Stimulated activated CD4-positive, alpha-beta T cell treated with anti-CD3 and anti-CD28 coated beads, Interleukin-4, amount 100 ng/mL, for 4 hours (primary cell): ENCODE results near the gene COMMD9.
"Not testable (repeated sequence)": the region's sequence is repeated elsewhere in the genome, so short reads cannot be mapped to it uniquely, and the experiment has no call there.

ENCODE experiments used
- DNase-seq, 2 experiments: peaks; one replicate each; pipeline ENCODE4 v3.0.0-alpha.2; 2020

Gene COMMD9

DNA sequence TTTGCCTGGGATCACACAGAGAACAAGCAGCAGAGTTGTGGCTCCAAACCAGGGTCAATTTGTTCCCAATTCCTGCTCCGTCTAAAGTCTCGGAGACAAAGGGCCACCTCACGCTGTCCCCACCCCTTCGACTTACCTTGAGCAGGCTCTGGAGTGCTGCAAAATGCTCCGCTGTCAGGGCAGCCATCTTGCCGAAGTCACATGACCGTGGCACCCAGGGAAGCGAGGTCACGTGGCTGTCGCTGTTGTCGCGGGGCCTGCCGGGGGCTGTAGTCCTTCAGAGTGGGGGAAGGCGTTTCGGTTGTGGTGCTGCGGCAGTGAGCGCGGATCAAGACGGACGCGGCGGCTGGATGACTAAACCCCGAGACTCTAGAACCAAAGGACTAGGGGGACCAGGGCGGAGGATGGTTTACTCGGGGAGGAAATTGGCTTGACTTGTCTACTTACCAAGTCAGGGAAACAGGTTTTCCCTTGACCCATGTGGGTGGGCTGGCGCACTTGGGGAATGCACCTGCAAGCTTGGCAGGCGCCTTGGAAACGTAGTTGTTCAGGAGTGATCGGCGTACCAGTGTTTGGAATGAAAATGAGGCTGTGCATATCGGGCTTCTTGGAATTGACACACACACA lies at the start of gene COMMD9:
TSS of gene COMMD9 (minus strand) at position 199 of the 627 bp plus-strand sequence. CDS start at position 187, 12 bp downstream.
- peak; percentile 88 to 94 for DNase-seq

DNA sequence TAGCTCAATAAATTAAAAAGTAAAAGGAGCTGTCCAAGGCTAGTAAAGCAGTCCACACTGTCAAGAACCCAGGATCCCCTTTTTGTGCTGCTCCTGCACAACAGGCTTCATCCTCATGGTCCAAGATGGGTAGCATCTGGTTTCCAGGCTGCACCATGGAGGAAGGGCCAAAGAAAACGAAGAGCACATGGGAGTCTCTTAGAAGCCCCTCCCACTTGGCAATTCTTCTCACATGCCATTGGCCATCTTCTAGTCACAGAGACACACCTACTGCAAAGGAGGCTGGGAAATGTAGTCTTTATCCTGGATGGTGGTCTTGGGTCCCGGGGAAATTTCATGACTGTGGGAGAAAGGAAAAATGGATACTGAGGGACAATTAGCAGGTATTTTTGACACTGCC lies 44.7 kb upstream of the COMMD9 start:
- DNase-seq: no peak

DNA sequence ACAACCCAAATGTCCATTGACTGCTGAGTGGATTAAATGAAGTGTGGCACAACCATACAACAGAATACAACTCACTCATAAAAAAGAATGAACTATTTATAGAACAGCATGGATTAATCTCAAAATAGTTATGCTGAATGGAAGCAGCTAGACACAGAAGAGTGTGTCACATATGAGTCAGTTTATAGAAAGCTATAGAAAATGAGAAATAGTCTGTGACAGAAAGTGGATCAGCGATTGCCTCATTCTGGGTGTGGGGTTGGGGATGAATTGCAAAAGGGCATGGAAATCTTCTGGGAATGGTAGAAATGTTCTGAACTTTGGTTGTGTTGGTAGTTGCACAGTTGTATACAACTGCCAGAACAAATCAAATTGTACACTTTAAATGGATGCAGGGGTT lies 44.2 kb upstream of the COMMD9 start:
- no peak for DNase-seq

DNA sequence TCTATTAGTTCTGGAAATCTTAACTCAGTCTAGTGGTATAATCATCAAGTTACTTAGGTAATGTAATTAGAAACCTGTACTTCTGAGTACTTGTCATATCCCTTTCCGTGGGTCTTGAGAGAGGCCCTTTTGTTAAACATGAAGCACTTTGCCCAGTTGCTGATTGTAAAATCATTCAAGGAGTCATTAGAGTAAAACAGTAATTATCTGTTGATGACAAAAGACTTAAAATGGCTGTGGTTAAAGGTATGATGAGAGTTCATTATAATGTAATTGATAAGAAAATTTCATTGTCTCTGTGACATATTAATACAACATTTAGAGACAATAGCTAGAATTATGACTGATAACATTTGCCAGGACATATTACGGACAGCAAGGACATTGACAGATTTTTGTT lies 41.2 kb upstream of the COMMD9 start:
- no peak for DNase-seq

DNA sequence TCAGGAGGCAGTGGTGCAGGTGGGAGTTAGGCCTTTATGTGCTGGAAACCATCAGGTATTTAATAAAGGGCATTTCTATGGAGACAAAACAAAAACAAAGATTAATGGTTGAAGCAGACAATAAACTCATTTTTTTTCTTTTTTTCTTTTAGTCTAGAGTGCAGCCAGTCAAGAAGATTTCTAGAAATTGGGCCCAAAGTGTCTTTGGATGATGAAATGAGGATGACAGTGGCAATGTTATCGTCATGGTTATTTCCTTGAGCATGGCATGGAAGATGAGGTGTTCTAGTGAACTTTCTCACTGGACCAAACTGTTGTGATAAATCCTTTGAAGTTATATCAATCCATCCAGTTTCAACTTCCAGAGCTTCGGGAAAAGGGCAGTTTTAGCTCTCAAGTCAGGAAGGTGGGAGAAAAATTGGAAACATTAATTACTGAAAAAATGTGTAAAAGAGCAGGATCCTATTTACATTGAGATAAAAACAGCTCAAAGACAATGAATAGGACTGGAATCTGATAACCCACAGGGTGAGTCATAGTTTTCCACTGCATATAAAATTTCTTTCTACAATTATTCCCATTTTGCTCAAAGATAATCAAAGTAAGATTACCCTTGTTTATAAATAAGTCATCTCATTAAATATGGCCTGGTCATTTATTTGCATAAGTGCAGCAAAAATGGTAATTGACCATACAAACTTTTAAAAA lies 39.9 kb upstream of the COMMD9 start:
- DNase-seq: no peak

DNA sequence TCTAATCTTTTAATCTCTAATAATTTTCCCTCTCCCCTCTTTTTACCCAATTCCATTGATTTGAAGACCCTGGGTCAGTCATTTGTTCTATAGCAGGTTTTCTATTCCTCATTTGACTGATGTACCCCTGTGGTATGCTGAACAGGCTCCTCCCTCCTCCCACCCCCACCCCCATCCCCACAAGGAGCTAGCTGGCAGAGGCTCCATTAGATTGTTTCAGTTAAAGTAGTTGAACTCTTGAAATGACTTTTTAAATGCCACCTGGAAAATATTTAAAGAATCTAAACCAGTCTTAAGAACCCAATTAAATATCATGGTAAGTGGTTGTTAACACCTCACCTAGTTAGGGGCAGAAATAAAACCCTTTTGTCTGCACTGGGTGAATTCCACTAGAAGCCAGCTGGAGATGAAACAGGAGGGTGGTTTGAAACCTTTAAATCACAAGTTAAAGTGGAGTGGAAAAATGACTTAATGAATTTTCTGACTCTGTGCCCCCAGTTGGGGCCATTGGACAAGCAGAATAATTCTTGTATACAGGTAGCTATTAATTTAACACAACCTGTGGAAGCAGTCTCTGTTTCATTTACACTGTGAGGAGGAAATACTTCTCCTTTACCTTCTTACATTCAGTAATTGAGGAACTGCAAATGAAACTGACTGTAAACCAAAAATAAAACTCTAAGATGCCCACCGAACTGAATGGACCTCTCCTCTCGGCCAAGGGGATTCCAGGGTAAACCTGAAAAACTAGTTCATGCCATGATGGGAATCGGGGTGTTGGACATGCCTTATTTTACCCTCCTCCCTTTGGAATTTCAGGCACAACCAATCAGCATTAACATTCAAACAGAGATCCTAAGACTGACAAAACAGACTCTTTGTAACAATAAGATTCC lies 37.5 kb upstream of the COMMD9 start:
- no peak for DNase-seq

DNA sequence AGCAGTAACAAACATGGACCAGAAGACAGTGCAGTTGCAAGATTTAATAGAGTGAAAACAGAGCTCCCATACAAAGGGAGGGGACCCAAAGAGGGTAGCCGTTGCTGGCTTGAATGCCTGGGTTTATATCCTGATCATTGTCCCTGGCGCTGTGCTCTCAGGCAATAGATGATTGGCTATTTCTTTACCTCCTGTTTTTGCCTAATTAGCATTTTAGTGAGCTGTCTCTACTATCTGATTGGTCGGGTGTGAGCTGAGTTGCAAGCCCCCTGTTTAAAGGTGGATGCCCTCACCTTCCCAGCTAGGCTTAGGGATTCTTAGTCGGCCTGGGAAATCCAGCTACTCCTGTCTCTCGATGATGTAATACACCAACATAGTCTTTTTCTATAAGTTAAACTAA lies 36.2 kb upstream of the COMMD9 start:
- not testable (repeated sequence) for DNase-seq

DNA sequence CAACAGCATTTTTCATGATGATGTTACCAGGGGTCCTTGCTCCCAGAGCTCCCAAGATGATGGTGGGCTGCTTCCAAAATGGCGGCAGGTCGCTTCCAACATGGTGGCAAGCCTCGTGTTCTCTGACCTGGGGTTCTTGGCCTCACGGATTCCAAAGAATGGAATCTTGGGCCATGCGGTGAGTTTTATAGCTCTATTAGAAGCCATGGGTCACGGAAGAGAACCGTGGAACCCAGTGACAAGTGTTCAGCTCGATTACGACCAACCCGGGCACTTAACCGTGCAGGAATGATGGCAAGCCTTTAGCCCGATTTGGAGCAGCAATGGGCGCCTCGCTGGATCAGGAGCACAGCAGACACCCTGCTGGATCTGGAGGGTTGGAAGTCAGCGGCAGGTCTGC lies 35.7 kb upstream of the COMMD9 start:
- not testable (repeated sequence) for DNase-seq

DNA sequence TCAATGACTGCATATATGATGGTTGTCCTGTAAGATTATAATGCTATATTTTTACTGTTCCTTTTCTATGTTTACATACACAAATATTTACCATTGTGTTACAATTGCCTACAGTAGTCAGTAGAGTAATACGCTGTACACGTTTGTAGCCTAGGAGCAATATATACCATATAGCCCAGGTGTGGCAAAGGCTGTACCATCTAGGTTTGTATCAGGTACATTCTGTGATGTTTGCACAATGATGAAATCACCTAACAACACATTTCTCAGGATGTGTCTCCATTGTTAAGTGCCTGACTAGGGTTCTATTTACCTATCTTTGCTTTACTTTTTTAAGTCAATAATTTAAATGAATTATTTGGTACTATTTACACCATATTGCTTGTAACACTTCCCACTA lies 28.8 kb upstream of the COMMD9 start:
- DNase-seq: no peak

DNA sequence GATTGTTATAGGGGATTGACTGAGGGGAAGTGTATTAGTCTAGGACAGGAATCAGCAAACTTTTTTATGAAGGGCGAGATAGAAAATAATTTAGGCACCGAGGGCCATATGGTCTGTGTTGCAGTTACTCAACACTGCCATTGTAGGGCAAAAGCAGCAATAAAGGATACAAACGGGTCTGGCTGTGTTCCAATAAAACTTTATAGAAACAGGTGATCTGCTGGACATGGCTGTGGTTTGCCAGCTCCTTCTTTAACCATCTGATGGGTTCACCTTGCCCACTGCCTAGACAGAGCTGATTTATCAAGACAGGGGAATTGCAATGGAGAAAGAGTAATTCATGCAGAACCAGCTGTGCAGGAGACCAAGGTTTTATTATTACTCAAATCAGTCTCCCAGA lies 26.8 kb upstream of the COMMD9 start:
- DNase-seq: no peak

DNA sequence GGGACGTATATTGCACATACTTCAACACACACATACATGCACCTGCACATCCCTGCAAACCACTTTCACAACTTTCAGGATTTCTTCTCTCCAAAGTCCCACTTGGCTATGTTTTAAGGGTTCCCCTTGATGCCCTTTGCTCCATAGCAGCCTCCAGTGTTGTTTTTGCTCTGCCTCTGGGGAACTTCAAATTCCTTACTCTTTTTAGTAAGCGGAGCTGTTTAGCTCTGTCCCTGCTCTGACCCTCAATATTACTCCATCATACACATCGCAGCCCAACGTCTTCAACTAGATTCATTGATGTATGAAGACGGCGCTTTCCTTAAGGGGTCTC lies 25.2 kb upstream of the COMMD9 start:
- DNase-seq: no peak

DNA sequence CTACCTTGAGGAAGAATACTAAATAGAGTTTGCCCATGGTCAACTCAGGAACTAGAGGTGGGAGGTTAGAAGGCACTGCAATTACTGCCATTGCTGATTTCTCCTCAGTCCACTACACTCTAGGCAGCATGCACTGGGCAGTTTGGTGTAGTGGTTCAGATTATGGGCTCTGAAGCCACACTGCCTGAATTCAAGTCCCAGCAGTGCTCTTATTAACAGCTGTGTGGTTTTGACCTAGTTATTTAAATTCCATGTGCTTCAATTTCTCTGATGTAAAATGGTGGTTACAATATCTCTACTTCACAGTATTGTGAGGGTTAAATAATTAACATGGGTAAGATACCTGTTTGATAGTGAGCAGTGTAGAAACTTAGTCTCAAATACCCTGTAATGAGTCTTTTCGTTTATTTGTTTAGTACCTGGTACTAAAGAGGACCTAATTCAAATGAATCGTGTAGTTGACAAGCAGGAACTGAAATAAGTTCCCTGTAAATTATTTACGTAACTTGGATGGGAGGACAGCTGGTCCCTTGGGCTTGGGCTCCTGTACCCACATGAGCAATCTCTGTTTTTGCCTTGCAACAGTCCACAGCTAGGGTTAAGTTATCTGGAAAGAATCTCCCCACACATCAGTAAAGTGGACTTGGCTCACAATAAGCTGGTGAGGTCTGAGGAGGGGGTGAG lies 24.7 kb upstream of the COMMD9 start:
- no peak for DNase-seq

DNA sequence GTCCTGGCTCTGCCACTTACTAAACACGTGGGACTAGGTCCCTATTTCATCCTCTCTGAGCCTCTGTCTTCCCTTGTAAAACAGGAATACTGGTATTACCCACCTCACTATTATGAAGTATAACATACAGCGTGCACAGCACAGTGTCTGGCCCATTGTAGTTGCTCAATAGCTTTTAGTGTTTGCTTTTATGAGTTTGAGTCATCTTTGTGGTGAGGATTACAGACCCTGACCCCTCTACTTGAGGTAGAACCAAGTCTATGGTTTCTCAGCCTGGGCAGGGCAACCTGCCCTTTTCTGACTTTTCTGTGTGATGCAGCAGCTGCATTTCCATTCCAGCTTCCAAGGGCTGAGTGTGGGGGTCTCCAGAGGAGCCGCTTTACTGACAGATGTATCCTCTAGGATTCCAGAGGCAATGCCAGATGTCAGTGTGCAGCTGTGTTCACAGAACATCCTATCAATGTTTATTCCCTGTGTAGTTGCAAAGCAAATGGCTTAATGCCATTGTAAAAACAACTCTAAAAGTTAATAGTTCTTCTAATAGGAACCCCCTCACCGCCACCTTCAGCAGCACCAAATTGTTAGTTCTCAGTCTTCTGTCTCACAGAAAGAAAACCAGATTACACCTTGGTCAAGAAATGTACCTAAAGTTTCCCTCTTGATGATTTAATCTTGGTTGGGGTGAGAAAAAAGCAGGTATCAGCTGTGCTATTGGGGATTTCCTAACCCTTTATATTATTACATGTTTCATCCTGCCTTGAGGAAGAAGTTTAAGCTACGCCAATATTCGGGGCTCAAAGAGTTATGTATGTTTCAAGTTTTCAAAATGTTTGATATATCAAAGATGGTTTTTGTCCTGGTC lies 23.6 kb upstream of the COMMD9 start:
- no peak for DNase-seq

DNA sequence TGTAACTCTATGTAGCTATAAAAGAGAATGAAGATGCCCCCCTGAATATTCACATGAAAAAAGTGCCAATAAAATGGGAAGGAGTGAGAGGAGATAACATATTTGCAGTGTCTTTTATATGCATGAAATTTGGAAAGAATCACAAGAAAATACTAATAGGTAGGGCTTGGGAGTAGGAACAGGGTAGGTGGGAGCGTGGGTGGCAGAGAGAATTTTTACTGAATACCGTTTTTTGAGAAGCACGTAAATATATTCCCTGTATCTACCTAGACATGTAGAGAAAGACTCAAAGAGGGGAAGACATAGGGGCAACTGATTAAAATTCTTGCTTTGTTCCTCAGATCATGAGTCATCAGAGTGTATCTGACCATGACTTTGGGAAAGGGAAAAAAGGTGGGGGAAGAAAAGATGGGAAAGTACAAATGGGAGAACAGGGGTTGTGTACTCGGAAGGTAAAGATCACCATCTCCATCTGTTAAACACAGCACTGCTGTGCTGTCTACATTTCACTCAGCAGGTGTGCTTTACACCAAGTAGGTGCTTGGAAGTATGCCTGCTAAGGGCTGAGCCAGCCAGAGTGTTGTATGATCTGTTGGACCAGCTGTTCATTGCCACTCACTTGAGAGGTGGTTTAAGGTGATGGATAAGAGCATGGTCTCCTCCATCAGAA lies 22.8 kb upstream of the COMMD9 start:
- no peak for DNase-seq

DNA sequence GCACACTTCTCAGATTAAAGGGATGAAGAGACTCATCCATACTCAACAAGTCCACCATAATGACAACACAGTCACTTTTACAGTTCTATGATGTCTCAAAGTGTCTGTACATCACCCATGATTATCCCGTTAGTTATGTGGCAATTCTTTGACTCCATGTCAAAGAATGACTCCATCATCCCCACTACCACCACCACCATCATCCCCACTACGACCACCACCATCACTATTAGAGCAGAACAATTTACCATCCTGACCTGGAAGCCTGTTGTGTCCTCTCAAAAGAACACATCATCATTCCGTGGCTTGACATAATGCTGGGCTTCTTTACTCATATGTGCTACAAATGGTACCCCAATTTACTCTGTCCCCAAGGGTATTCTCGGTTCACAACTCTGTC lies 20.6 kb upstream of the COMMD9 start:
- no peak for DNase-seq

DNA sequence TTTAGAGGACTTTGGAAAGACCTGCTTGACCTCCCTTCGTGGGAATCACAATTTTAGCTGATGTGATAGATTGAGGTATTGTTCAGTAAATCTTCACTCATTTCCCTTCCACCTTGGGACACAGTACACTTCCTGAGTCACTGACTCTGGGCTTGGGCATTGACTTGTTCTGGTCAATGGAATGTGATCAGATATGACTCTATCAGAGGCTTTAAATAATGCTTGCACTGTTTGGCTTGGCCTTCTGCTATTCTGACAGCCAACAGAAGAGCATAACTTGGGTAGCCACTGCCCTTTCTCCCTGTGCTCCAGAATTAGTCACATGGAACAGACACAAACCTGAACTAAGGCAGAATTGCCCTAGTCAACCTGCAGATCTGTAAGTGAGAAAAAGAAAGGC lies 19.4 kb upstream of the COMMD9 start:
- DNase-seq: no peak

DNA sequence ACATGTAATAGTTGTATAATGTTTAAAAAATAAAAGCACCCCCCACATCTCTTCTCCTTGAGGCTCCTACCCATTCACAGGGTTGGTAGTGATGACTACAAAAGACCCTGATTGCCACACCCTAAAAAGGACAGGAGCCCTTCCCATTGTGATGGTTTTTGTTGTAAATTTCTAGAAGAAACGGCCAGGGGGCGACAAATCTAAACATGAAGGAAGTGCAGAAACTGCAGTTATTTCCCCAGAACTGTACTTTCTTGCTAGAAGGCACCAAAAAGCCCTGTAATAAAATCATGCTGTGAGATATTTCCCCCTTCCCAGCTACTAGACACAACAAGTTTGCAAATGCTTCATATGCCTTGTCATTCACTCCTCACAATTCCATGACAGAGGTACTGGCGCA lies 17.7 kb upstream of the COMMD9 start:
- DNase-seq: no peak

DNA sequence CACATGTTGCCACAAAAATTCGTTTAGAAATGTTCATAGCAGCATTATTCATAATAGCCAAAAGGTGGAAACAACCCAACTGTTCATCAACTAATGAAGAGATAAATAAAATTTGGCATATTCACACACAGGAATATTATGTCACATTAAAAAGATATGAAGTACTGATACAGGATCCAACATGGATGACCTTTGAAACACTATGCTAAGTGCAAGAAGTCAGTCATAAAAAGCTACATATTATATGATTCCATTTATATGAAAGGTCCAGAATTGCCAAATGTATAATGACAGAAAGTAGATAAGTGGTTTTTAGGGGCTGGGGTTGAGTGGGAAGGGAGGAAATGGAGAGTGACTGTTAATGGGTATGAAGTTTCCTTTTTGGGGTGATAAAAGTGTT lies 15.8 kb upstream of the COMMD9 start:
- no peak for DNase-seq

DNA sequence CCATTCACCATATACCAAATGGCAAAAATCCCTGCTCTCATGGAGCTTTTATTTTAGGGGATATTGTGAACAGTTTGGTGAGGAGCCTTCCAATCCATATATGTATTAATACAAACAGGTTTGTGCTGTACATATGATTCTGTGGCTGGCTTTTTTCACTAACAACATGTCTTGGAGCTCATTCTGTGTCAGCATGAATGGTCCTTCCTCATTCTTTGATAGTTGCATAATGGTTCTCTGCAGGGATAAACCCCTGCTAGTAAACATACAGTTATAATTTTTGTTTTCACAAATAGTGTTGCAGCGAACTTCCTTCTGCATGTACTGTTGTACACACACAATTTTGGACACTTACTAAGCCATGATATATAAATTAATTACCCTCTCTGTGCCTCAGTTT lies 15.1 kb upstream of the COMMD9 start:
- no peak for DNase-seq

DNA sequence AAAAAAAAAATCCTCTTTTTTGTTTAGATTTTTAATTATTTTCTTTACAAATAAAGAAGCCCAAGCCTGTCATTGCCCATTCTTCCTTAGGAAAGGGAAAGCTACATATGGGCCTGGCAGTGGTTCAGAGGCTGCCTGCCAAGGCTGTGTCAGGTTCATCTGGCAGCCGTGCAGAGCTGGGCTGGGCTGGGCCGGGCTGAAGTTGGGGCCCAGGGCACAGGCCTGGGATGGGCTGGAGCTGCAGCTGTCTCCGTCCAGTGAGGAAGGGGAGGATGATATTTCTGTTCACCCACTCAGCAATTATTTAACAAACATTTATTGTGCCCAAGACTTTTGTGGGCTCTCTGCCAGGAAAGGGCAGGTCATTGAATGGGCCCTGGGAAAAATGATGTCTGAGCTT lies 11.4 kb upstream of the COMMD9 start:
- DNase-seq: no peak

DNA sequence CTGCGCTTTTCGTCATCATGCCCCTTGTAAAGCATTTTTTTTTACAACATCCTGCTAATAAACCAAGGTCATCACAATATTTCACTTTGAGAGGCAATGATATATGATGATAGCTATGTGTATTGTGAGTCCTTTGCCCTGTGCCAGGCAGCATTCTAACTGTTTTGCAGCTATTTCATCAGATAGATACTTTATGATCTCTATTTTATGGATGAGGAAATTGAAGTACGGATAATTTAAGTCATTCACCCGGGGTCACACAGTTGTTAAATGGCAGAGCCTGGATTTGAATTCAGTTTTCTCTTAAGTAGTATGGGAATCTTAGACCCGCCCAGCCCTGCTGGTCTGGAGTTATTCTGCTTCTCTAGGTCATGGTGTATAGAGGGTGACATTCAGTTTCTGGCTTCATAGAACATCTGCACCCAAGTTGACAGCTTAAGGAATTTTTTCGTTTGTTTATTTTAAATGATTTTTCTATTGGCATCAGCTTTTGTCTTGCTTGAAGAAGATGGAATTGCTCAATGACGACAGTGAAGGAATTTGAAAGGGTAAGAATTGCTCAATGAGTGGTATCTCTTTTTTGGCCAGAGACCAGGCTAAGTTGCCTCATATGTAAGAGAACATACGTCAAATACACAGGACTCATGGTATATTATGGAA lies 7.8 kb upstream of the COMMD9 start:
- no peak for DNase-seq
